HG03066 (cell line): ENCODE results near the gene INSC.

Experiments
- ATAC-seq: cut with Tn5 transposase; IDR thresholded peaks from one replicate; pipeline ENCODE4 v1.9.1; 2021; ENCODE audit warnings: low read depth; ENCODE audit not compliant: unreplicated experiment

The INSC gene

GRCh38 chr11:15178214-15178613 is 63.5 kb downstream of the INSC start:
- no peak for ATAC-seq

DNA sequence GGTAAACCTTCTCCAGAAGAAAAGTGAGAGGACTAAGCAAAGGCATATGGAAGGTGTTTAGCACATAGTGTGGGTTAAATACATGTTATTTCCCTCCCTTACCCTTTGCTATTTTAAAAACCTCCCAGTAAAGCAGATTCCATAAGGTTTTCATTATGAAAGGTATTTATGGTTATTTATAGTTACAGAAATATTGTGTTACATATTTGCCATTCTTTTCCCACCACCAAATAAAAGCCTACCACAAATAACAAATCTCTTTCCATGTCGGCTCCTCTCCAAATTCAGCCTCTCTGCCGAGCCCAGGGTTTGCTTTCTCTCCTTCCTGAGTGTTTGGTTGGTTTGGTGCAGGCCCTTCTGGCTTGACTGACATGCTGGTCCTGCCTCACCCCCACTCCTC is 64.4 kb downstream of the INSC start:
- ATAC-seq, result no peak

- no peak for ATAC-seq
Measured at GRCh38 chr11:15180212-15180792, 65.6 kb downstream of the INSC start.

- no peak for ATAC-seq
Measured at GRCh38 chr11:15182372-15182771, 67.6 kb downstream of the INSC start.

DNA sequence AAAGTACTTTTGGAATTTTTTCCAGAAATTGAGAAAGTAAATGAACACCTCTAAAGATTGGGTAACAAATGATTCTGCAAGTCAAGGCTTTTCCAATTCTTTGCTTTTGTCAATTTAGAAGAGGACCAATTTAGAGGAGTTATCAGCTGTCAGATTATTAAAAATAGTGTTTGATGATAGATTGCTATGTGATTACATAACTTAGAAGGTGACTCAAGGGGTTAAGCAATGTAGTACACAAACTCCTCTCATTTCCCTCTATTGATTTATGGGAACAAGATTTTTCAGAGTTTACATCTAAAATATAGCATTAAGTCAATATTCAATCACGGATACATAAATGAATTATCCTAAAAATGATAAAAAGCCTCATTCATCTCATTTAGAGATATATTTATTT is 70.3 kb downstream of the INSC start:
- no peak for ATAC-seq

GRCh38 chr11:15186146-15186545 is 71.4 kb downstream of the INSC start:
- no peak for ATAC-seq

GRCh38 chr11:15189189-15189588 is 74.5 kb downstream of the INSC start:
- ATAC-seq, result no peak

GRCh38 chr11:15189641-15190365 is 75.1 kb downstream of the INSC start:
- ATAC-seq, result no peak

- no peak for ATAC-seq
Measured at GRCh38 chr11:15190611-15191010, 75.9 kb downstream of the INSC start.

DNA sequence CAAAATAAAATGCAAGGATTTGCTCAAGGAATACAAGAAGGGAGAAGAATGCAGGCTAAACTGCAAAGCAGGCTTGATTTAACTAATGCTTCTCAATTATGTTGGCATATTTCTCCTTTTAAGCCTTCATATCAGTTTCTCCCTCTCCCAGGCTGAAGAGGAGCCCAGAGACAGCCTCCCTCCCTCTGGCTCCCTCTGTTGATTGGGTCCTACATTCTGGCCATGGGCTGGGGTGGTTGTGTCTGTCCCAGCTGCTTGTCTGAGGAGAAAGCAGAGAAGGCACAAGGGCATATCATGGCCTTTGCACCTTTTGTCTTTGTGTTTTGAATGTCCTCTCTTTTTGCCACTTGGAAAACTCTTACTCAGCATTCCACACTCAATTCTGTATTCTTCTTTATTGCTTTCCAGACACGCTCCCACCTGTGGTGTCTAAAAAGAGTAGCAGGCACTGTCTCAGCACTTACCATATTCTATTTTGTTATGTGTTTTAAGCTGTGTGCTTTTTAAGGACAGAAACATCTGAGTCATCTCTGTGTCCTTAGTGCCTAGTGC is 77.4 kb downstream of the INSC start:
- no peak for ATAC-seq

DNA sequence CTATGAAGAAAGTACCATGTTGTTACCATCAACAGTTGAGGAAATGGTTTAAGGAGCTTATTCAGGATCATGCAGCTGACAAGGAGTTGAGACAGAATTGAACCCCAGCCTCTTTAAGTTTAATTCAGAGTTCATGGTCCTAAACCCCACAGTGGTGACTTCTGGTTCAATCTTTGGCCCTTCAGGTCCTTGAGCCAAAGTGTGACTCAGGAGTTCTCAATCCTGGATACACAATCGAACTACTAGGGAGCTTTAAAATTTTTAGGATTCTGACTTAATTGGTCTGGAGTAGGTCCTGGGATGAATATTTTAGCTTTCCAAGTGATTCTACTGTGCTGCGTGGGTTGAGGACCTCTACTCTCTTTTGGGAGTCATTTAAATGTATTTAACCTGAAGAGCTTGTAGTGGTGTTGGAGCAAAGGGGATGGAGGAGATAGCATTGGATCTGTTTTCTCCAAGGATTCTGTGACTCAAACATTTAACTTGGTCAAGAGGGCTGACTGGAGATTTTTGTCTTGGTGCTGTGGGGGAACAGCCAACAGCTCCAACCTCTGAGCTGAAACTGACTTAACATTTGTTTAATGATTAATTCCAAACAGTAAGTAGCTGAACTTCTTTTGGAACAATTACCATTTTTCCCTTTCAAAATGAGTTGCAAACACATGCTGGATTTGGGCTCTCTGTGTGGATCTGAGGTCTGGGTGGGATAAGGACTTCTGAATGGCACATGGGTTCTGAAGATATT is 80.1 kb downstream of the INSC start:
- no peak for ATAC-seq

GRCh38 chr11:15195454-15196200 is 80.9 kb downstream of the INSC start:
- ATAC-seq, result no peak

- ATAC-seq, result no peak
Measured at GRCh38 chr11:15196704-15197103, 82.0 kb downstream of the INSC start.

GRCh38 chr11:15197696-15198095 is 83.0 kb downstream of the INSC start:
- no peak for ATAC-seq

DNA sequence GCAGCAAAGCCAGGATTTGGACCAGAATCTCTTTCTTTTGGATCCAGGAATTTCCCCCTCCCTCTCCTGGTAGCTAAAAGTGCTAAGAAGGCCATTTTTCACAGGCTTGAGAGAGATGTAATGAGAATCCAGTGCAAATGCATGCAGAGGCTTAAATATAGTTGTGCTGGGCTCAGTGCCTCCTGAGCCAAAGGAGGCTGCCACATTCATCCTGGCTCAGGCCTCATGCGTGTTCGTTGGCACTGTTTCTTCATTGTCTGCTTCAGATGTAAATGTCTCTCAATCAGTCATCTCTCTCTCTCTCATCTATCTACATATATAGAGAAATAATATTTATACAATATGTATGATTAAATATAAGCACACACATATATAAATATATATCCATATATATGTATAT is 83.6 kb downstream of the INSC start:
- no peak for ATAC-seq

GRCh38 chr11:15199693-15200092 is 85.0 kb downstream of the INSC start:
- ATAC-seq, result no peak

- no peak for ATAC-seq
Measured at GRCh38 chr11:15200696-15201095, 86.0 kb downstream of the INSC start.

DNA sequence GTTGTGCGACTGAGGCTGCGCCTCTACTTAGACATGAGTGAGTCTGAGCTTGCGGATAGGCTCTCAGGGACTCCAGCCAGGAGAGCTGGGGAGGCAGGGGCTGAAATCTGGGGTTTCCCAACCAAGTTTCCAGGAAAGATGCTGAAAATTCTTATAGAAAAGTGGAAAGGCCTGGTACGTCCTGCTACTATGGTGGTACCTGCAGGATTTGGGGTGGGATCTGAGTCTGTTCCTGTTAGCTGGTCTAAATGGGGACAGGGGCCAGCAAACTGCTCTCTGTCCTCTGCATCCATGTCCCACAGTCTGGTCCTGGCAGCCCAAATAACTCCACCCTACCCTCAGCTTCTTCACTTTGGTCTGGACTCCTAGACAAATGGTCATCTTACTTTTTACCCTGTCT is 86.9 kb downstream of the INSC start:
- ATAC-seq, result no peak

DNA sequence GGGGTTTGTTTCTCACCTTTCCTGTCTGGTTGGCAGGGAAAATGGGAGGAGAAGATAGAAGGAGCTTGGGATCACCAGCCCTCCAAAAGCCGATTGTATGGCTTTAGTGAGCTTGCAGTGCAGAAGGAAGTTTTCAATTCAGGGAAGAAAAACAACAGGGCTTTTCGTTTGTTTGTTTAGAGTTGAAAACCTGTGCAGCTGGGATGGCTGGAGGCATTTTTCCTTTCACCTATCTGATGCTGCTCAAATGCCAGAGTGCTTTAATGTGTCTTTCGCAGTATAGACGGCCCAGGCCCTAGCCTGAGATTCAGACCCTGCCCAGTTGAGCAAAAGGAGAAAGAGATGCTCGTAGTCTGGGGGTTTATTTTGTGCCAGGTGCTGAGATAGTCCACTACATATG is 87.9 kb downstream of the INSC start:
- ATAC-seq, result no peak

GRCh38 chr11:15204711-15205110 is 90.0 kb downstream of the INSC start:
- ATAC-seq, result no peak

DNA sequence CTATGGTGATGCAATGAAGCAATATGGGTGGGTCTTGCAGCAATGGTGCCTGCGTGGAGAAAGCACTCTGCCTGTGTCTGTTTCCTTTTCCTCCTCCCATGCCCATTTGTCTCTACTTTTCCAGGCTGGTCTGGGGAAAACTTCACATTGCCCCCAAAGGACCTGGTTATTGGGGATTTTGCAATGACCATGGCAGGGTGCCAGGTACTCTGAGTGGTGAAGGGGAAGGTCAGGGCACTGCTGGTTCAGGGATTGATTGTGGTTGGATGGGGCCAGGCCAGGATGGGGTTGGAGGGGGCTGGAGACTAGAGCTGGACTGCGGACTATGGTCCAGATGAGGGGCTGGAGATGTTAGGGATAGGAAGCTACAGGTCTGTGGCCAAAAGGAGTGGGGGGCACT is 92.1 kb downstream of the INSC start:
- ATAC-seq, result no peak
